CD4-positive, alpha-beta memory T cell (primary cell): ENCODE results near the gene DSN1. TPM values are rescaled to one million over a fixed set of nuclear protein-coding genes. Genes with fewer than 3 reads are reported as not detected.

ENCODE experiments used
- CTCF ChIA-PET: fragments of 350-600 bp; sonication (Branson Sonifier 250); formaldehyde crosslinking; loops from one replicate; lab custom pipeline; 2021; ENCODE audit warnings: inconsistent platforms; ENCODE audit not compliant: partially characterized antibody; lab: Charles Lee
- POLR2A ChIA-PET: fragments of 350-600 bp; sonication (Branson Sonifier 250); formaldehyde crosslinking; loops from one replicate; lab custom pipeline; 2021; ENCODE audit not compliant: partially characterized antibody; lab: Charles Lee
- DNase-seq, 5 donors: peaks; one replicate each; pipeline versions ENCODE4 v3.0.0 to v3.0.0-alpha.2; 2020 to 2022; ENCODE audit warnings: mixed read lengths in 1 of 5
- H3K27ac ChIP-seq: one replicate; pipeline ENCODE4 v1.7.0; 2013; ENCODE audit warnings: low read depth, low read length
- H3K27me3 ChIP-seq: 2 replicates; pipeline ENCODE4 v1.7.0; 2013; ENCODE audit warnings: mild to moderate bottlenecking, low read length, moderate library complexity; ENCODE audit not compliant: insufficient read depth
- H3K36me3 ChIP-seq: 2 replicates; pipeline ENCODE4 v1.7.0; 2013; ENCODE audit warnings: mild to moderate bottlenecking, low read length, moderate library complexity; ENCODE audit not compliant: insufficient read depth
- H3K4me1 ChIP-seq: 2 replicates; pipeline ENCODE4 v1.7.0; 2013; ENCODE audit warnings: mild to moderate bottlenecking, low read length, moderate library complexity; ENCODE audit not compliant: insufficient read depth
- H3K4me3 ChIP-seq, 2 donors: one replicate each; pipeline ENCODE4 v1.7.0; 2013; ENCODE audit warnings: low read length in 2 of 2, mild to moderate bottlenecking in 1 of 2
- H3K9me3 ChIP-seq, 2 donors: one replicate each; pipeline ENCODE4 v1.7.0; 2013; ENCODE audit warnings: low read length in 2 of 2, control low read depth in 1 of 2; ENCODE audit not compliant: control insufficient read depth in 1 of 2
- H3K27ac Mint-ChIP-seq, 7 donors: one replicate each; pipeline ENCODE4 v1.8.0; 2020 to 2021; ENCODE audit warnings: mixed read lengths in 7 of 7, mild to moderate bottlenecking in 6 of 7, inconsistent platforms in 3 of 7, moderate library complexity in 3 of 7
- H3K27me3 Mint-ChIP-seq, 2 donors: one replicate each; pipeline ENCODE4 v1.8.0; 2020 to 2021; ENCODE audit warnings: mixed read lengths in 2 of 2
- H3K36me3 Mint-ChIP-seq, 2 donors: one replicate each; pipeline ENCODE4 v1.8.0; 2020 to 2021; ENCODE audit warnings: mixed read lengths in 2 of 2, inconsistent platforms in 1 of 2, mild to moderate bottlenecking in 1 of 2
- H3K4me1 Mint-ChIP-seq, 4 donors: one replicate each; pipeline ENCODE4 v1.8.0; 2020 to 2021; ENCODE audit warnings: mixed read lengths in 4 of 4, mild to moderate bottlenecking in 1 of 4
- H3K4me3 Mint-ChIP-seq, 8 donors: one replicate each; pipeline ENCODE4 v1.8.0; 2020 to 2021; ENCODE audit warnings: mixed read lengths in 8 of 8, mild to moderate bottlenecking in 7 of 8, moderate library complexity in 6 of 8, inconsistent platforms in 3 of 8
- H3K9me3 Mint-ChIP-seq, 8 donors: one replicate each; pipeline ENCODE4 v1.8.0; 2020 to 2021; ENCODE audit warnings: mixed read lengths in 8 of 8, mild to moderate bottlenecking in 5 of 8, inconsistent platforms in 3 of 8, moderate library complexity in 1 of 8
- intact Hi-C: fragments of 100-400 bp; cut with micrococcal nuclease; formaldehyde crosslinking; loops from one replicate; pipeline ENCODE4 v1.15.1; 2023
- polyA plus RNA-seq, 2 donors: library from polyadenylated mRNA; unstranded; fragments of 300-500 nt; fragmentation: Illumina TruSeq; gene quantifications; one replicate each; pipeline ENCODE4 v1.2.3, GENCODE V29; 2021
- total RNA-seq, 2 experiments: library from RNA; stranded (reverse); gene quantifications; one replicate each; pipeline ENCODE4 v1.2.3, GENCODE V29; 2021

Gene DSN1
- total and polyA plus RNA-seq, 4 experiments from 2014 or later: 6.1 to 14.3 (median 10.5) TPM

- intact Hi-C loops: no loop called here
- Histone ChIP-seq H3K9me3 (no peaks in the 10 kb centered on the region), H3K4me1 (no peaks in the 10 kb centered on the region), H3K36me3 (no peaks in the 10 kb centered on the region), H3K4me3 (no peak overlapping the region), H3K27me3 (no peaks in the 10 kb centered on the region), H3K27ac (no peak overlapping the region)
- Mint-ChIP-seq H3K36me3 (no peaks in the 10 kb centered on the region), H3K27ac (no peak overlapping the region), H3K4me1 (no peaks in the 10 kb centered on the region), H3K27me3 (peaks cover 0 to 3% of the 10 kb centered on the region in 2 donors), H3K4me3 (no peak overlapping the region), H3K9me3 (no peaks in the 10 kb centered on the region)
- DNase-seq: no peak
- ChIA-PET CTCF (interaction anchor here (2.8 kb wide), 1 partner anchor 9 kb away, joined by 15 read pairs; no protein-coding TSS in a partner anchor), POLR2A (no interaction called here)
These were observed 44.6 kb upstream of the DSN1 start for GRCh38 chr20:36818185-36818584.

DNA sequence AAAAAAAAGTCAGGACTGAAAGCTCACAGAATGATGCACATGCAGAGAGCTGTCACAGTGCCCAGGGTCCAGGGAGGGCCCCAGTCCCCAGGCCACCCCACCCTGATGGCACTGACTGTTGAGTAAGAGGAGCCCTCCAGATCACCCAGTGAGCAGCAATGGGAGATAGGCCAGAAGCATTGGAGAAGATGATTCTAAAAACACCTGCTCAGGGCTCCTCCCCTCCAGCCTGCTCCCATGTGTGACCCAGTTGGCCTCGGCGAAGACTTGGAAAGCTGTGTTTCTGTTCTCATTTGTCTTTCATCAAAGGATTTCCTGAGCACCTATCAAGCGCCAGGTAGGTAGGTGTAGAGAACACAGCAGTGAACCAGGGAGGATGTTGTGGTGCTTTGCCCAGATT lies 43.9 kb upstream of the DSN1 start:
- H3K27me3 Mint-ChIP-seq: peaks cover 0 to 3% of the 10 kb centered on the region in 2 donors
- ChIA-PET POLR2A (interaction anchor here (0.6 kb wide), 1 partner anchor 260 kb away, joined by 3 read pairs; no protein-coding TSS in a partner anchor), CTCF (interaction anchor here (2.8 kb wide), 1 partner anchor 9 kb away, joined by 15 read pairs; no protein-coding TSS in a partner anchor)
- DNase-seq: no peak
- no peaks in the 10 kb centered on the region for H3K4me1 Mint-ChIP-seq
- H3K4me3 Mint-ChIP-seq: no peak overlapping the region
- H3K27ac Mint-ChIP-seq: no peak overlapping the region
- no peaks in the 10 kb centered on the region for H3K36me3 Mint-ChIP-seq
- H3K4me3 ChIP-seq: no peak overlapping the region
- H3K36me3 ChIP-seq: no peaks in the 10 kb centered on the region
- H3K27ac ChIP-seq: no peak overlapping the region
- H3K9me3 Mint-ChIP-seq: no peaks in the 10 kb centered on the region
- intact Hi-C loops: no loop called here
- no peaks in the 10 kb centered on the region for H3K9me3 ChIP-seq
- no peaks in the 10 kb centered on the region for H3K4me1 ChIP-seq
- no peaks in the 10 kb centered on the region for H3K27me3 ChIP-seq

DNA sequence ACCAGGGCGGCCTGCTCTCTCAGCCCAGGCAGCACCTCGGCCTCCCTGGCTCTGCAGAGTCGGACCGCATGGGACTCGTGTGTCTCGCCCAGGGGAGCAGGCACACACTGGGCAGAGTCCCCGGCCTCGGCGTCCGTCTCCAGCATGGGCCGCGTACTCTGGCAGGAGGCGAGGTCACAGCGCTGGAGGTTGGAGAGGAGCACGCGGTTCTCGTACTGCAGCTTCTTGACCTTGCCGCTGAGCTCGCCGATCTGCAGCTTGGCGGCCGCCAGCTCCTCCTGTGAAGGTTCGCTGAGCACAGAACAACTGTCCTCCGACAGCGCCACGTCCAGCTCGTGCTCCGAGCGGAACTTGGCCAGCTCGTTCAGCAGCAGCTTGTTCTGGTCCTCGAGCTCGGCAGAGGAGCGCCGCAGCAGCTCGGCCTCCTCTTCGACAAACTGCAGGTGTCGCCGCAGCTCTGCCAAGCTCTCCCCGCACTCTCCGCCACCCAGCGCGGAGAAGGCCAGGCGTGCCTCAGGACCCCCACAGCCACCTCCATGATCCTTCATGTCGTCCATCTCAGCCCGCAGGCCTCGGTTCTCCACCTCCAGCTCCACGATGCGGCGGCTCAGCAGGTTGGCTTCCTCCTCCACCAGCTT lies 42.0 kb upstream of the DSN1 start:
- Histone ChIP-seq H3K9me3 (no peaks in the 10 kb centered on the region), H3K4me1 (no peaks in the 10 kb centered on the region), H3K36me3 (no peaks in the 10 kb centered on the region), H3K4me3 (no peak overlapping the region), H3K27me3 (no peaks in the 10 kb centered on the region), H3K27ac (no peak overlapping the region)
- no peak for DNase-seq
- no peaks in the 10 kb centered on the region for H3K36me3 Mint-ChIP-seq
- H3K4me3 Mint-ChIP-seq: no peak overlapping the region
- H3K27ac Mint-ChIP-seq: no peak overlapping the region
- ChIA-PET POLR2A (no interaction called here), CTCF (no interaction called here)
- H3K9me3 Mint-ChIP-seq: no peaks in the 10 kb centered on the region
- peaks cover 0 to 3% of the 10 kb centered on the region in 2 donors for H3K27me3 Mint-ChIP-seq
- intact Hi-C loops: no loop called here
- H3K4me1 Mint-ChIP-seq: no peaks in the 10 kb centered on the region

DNA sequence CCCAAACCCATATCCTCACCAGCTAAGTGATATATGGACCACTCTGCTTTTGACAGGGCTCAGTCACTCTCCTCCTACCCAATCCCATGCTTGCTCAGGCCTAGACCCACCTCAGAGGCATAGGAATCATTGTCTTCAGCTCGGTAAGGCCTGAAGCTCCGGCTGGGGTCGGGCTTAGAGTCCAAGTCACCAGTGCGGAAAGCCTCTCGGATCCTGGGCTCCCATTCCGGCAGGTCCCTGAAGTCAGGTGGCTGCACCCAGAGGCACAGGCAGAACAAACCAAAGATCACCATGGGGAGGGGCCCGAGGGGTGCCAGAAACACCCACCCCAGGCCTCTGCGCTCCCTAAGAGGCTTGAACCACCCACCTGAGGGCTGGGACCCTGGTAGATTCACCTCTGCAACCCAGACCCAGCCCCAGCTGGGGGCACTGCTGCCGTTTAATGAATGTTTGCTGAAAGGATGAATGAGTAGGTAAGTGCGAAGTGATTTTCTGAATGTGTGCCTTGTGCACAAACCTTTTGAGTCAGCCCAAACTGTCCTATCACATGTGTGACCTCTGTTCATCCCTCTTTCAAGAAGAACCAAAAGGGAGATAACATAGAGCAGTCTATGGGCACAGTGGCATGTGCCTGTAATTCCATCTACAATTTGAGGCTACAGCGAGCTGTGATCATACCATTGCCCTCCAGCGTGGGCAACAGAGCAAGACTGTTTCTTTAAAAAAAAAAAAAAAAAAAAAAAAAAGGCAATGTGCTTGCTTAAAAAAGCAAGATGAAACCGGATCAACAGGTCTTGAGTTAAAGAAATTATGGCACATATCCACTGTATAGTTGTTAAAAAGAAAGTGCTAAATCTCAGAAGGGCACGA lies 39.3 kb upstream of the DSN1 start:
- H3K4me3 Mint-ChIP-seq: no peak overlapping the region
- POLR2A ChIA-PET: no interaction called here

DNA sequence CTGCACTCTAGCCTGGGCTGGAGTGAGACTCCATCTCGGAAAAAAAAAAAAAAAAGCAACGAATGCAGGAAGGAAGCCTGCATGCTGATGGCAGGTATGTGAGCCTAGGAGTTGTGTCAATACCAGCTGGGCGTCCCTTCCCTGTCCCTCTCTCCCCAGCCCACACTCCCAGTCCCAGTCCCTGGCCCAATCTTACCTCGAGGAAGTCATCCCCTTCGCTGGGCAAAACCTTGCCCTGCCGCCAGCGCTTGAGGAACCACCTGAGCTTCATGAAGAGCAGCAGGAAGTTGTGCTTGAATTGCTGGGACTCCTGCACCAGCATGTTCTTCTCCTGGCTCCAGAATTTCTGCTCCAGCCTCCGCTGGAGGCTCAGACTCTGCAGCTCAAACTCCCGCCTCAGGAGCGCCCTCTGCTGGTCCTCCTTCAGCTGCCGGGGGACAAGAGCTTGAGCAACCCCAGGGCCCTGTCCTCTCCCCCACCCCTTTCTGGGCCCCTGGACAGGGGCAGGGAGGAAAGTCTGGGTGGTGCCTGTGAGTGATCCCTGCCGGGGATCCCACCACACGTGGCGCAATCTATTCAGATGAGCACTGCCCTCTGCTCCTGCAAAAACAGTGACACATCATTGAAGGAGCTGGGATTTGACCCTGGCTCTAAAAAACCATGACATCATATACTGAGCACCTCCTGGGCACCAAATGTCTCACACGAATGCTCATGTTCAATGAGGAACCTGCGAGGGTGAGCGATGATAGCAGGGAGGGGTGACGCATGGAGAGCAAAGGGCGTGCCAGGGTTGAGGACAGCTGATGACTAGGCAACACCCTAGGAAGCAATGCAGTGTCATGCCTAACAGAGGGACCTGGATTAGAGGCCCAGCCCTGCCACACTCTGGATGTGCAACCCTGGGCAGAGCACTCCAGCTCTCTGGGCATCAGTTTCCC lies 35.0 kb upstream of the DSN1 start:
- CTCF ChIA-PET: interaction anchor here (0.6 to 2.2 kb wide), 44 partner anchors 9 to 606 kb away, joined by 3 to 15 read pairs (median 5); partner anchors contain the start of genes DSN1, RAB5IF and SLA2
- no peaks in the 10 kb centered on the region for H3K27me3 ChIP-seq

More for the DNA sequence above, 39.3 kb upstream of the DSN1 start:
- CTCF ChIA-PET: interaction anchor here (0.7 kb wide), 1 partner anchor 376 kb away, joined by 3 read pairs; no protein-coding TSS in a partner anchor
- no peaks in the 10 kb centered on the region for H3K36me3 Mint-ChIP-seq
- H3K9me3 Mint-ChIP-seq: no peaks in the 10 kb centered on the region
- no peak for DNase-seq
- peaks cover 0 to 3% of the 10 kb centered on the region in 2 donors for H3K27me3 Mint-ChIP-seq
- no peaks in the 10 kb centered on the region for H3K9me3 ChIP-seq
- H3K36me3 ChIP-seq: no peaks in the 10 kb centered on the region
- no peaks in the 10 kb centered on the region for H3K27me3 ChIP-seq
- H3K4me3 ChIP-seq: no peak overlapping the region
- H3K4me1 ChIP-seq: no peaks in the 10 kb centered on the region
- H3K27ac Mint-ChIP-seq: no peak overlapping the region
- peaks cover 0 to 3% (median 0%) of the 10 kb centered on the region in 4 donors for H3K4me1 Mint-ChIP-seq
- intact Hi-C loops: no loop called here
- no peak overlapping the region for H3K27ac ChIP-seq

DNA sequence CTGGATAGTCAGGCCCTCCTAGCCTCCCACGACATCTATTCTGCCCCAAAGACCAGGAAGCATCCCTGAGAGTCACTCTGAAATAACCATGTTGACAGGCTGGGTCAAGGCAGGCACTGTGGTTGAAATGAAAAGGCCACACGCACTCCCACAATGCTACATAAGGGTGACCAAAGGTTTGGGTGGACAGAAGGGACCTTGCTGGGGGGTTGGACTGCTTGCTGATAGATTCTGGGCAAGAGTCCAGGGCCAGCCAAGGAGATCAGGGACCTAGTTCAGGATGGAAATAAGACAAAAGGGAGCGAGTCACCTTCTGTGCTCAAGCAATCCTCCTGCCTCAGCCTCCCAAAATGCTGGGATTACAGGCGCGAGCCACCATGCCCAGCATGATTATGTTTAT lies 32.5 kb upstream of the DSN1 start:
- Histone ChIP-seq H3K27me3 (no peaks in the 10 kb centered on the region), H3K4me1 (no peaks in the 10 kb centered on the region), H3K27ac (no peak overlapping the region), H3K9me3 (no peaks in the 10 kb centered on the region), H3K4me3 (no peak overlapping the region), H3K36me3 (no peaks in the 10 kb centered on the region)
- ChIA-PET CTCF (no interaction called here), POLR2A (no interaction called here)
- DNase-seq: no peak
- H3K4me3 Mint-ChIP-seq: no peak overlapping the region
- peaks cover 0 to 3% (median 0%) of the 10 kb centered on the region in 8 donors for H3K9me3 Mint-ChIP-seq
- intact Hi-C loops: no loop called here
- H3K36me3 Mint-ChIP-seq: no peaks in the 10 kb centered on the region
- H3K4me1 Mint-ChIP-seq: peaks cover 0 to 3% (median 0%) of the 10 kb centered on the region in 4 donors
- no peak overlapping the region for H3K27ac Mint-ChIP-seq
- H3K27me3 Mint-ChIP-seq: no peaks in the 10 kb centered on the region

More for the DNA sequence above, 35.0 kb upstream of the DSN1 start:
- Mint-ChIP-seq H3K27ac (peak overlapping the region in 1 of 7 donors; percentile 56), H3K27me3 (no peaks in the 10 kb centered on the region), H3K36me3 (no peaks in the 10 kb centered on the region), H3K9me3 (peaks cover 0 to 3% (median 0%) of the 10 kb centered on the region in 8 donors), H3K4me3 (no peak overlapping the region), H3K4me1 (peaks cover 0 to 3% (median 0%) of the 10 kb centered on the region in 4 donors)
- H3K4me1 ChIP-seq: no peaks in the 10 kb centered on the region
- no peak overlapping the region for H3K27ac ChIP-seq
- H3K36me3 ChIP-seq: no peaks in the 10 kb centered on the region
- intact Hi-C loops: loop anchor here (1.0 to 2.0 kb wide), 2 partner anchors 91 to 196 kb away; no protein-coding TSS in a partner anchor
- H3K9me3 ChIP-seq: no peaks in the 10 kb centered on the region
- H3K4me3 ChIP-seq: no peak overlapping the region
- DNase-seq: peak; percentile 49 to 65 (median 59)
- POLR2A ChIA-PET: interaction anchor here (0.7 to 1.0 kb wide), 2 partner anchors 75 to 196 kb away, joined by 3 to 4 read pairs; no protein-coding TSS in a partner anchor
